ENCODE results near the gene PDPK1.
"Not testable (repeated sequence)": the region's sequence is repeated elsewhere in the genome, so short reads cannot be mapped to it uniquely, and the experiment has no call there.

DNA sequence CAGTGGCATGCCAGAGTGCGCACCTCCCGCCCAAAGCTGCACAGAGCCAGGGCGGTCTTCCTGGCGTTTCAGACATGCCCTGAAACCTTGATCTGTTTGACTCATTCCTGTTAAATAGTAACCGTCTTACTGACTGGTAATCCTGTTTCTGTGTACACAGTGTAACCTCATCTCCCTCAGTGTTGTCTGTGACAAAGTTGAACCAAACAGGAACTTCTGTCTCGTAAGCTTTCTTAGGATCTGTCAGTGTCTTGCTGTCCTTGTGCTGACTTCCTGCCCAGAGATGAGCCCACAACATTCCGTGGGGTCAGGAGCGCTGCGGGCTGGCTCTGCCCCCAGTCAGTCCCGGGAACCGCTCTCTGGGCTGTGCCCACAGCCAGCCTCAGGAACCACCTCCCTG is 30.8 kb downstream of the PDPK1 start:
- not testable (repeated sequence) for TF ChIP-seq CTCF (IDR thresholded peaks at IDR 0.05; ENCODE audit: low read depth, low read length); POLR2A (IDR thresholded peaks at IDR 0.05; ENCODE audit: extremely low read depth, insufficient read length); MYC (IDR thresholded peaks at IDR 0.05; ENCODE audit: low read depth, low read length); MAX (IDR thresholded peaks at IDR 0.05; ENCODE audit: low read depth, low read length)

Data from NB4 (cell line).